ENCODE data around the gene FBXL14.

DNA sequence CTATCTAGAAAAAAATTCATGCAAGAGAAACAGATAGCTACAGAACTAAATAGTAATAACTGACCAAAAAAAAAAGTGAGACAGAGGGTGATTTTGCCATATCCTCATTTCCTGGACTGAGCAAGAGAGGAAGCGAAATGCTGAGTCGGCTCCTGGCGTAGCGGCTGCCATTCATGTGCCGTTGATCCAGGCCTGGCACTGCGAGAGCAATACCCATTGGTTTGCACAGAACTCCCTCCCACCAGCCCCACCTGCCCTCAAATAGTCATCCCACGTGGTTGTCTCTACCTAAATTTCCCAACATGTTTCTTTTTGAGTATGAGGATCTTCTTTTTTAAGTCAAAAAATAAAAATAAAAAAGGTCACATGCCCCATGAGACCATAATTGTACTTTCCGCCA lies 25.2 kb upstream of the FBXL14 start:
- TF ChIP-seq, protein P1, sequence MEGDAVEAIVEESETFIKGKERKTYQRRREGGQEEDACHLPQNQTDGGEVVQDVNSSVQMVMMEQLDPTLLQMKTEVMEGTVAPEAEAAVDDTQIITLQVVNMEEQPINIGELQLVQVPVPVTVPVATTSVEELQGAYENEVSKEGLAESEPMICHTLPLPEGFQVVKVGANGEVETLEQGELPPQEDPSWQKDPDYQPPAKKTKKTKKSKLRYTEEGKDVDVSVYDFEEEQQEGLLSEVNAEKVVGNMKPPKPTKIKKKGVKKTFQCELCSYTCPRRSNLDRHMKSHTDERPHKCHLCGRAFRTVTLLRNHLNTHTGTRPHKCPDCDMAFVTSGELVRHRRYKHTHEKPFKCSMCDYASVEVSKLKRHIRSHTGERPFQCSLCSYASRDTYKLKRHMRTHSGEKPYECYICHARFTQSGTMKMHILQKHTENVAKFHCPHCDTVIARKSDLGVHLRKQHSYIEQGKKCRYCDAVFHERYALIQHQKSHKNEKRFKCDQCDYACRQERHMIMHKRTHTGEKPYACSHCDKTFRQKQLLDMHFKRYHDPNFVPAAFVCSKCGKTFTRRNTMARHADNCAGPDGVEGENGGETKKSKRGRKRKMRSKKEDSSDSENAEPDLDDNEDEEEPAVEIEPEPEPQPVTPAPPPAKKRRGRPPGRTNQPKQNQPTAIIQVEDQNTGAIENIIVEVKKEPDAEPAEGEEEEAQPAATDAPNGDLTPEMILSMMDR (IDR thresholded peaks at IDR 0.05), result no peak
- TF ChIP-seq CHD2 (IDR thresholded peaks at IDR 0.05; ENCODE audit: low read length, partially characterized antibody), result no peak
- TF ChIP-seq TAF1 (IDR thresholded peaks at IDR 0.05; ENCODE audit: borderline replicate concordance, low read depth, low read length), result no peak
- TF ChIP-seq FOXM1 (IDR thresholded peaks at IDR 0.05; ENCODE audit: low read depth), result no peak
- no peak for TF ChIP-seq PBX3 (IDR thresholded peaks at IDR 0.05)
- no peak for TF ChIP-seq POLR2AphosphoS5 (IDR thresholded peaks at IDR 0.05; ENCODE audit: low read depth, low read length)
- TF ChIP-seq FOSL2 (IDR thresholded peaks at IDR 0.05; ENCODE audit: borderline replicate concordance, low read depth), result no peak
